NCI-H2171 (cell line): ENCODE measurements around the gene HES3.
"Not testable (repeated sequence)": the region's sequence is repeated elsewhere in the genome, so short reads cannot be mapped to it uniquely, and the experiment has no call there.

Source experiments
- DNase-seq: peaks from one replicate; lab custom pipeline; 2025; lab: John Stamatoyannopoulos, UW

HES3 gene

GRCh38 chr1:6219641-6220040 is 24.3 kb upstream of the HES3 start:
- DNase-seq: not testable (repeated sequence)

- DNase-seq: no peak
Measured at GRCh38 chr1:6220236-6220635, 23.7 kb upstream of the HES3 start.

- no peak for DNase-seq
Measured at GRCh38 chr1:6221210-6221784, 22.7 kb upstream of the HES3 start.

- DNase-seq: no peak
Measured at GRCh38 chr1:6222636-6223035, 21.3 kb upstream of the HES3 start.

- DNase-seq: no peak
Measured at GRCh38 chr1:6223617-6224016, 20.4 kb upstream of the HES3 start.

- DNase-seq: no peak
Measured at GRCh38 chr1:6224718-6225117, 19.3 kb upstream of the HES3 start.

- DNase-seq: no peak
Measured at GRCh38 chr1:6225651-6226050, 18.3 kb upstream of the HES3 start.

- DNase-seq: no peak
Measured at GRCh38 chr1:6233376-6233775, 10.6 kb upstream of the HES3 start.

- DNase-seq: no peak
Measured at GRCh38 chr1:6234502-6235295, 9.3 kb upstream of the HES3 start.

GRCh38 chr1:6235296-6235677 is 8.7 kb upstream of the HES3 start:
- no peak for DNase-seq

- DNase-seq: no peak
Measured at GRCh38 chr1:6237093-6237492, 6.9 kb upstream of the HES3 start.

- DNase-seq: no peak
Measured at GRCh38 chr1:6239213-6239752, 4.7 kb upstream of the HES3 start.

- no peak for DNase-seq
Measured at GRCh38 chr1:6239950-6240768, 3.8 kb upstream of the HES3 start.

GRCh38 chr1:6241107-6241886 is 2.7 kb upstream of the HES3 start:
- no peak for DNase-seq

GRCh38 chr1:6241887-6242740 is 1.9 kb upstream of the HES3 start:
- no peak for DNase-seq

- no peak for DNase-seq
Measured at GRCh38 chr1:6243053-6243834, 735 bp upstream of the HES3 start.

GRCh38 chr1:6244401-6245049 is 546 bp downstream of the HES3 start:
- no peak for DNase-seq

GRCh38 chr1:6245086-6245868 is 1.3 kb downstream of the HES3 start:
- peak; percentile 65 for DNase-seq
